GM19099 (cell line): Measurements from ENCODE around the gene CCDC57.

Source experiments
- POLR2A ChIP-seq: IDR thresholded peaks from 3 replicates; pipeline ENCODE4 v1.6.1; 2011; ENCODE audit warnings: low read depth; ENCODE audit not compliant: insufficient read length; ENCODE audit errors: extremely low read depth

Gene CCDC57

DNA sequence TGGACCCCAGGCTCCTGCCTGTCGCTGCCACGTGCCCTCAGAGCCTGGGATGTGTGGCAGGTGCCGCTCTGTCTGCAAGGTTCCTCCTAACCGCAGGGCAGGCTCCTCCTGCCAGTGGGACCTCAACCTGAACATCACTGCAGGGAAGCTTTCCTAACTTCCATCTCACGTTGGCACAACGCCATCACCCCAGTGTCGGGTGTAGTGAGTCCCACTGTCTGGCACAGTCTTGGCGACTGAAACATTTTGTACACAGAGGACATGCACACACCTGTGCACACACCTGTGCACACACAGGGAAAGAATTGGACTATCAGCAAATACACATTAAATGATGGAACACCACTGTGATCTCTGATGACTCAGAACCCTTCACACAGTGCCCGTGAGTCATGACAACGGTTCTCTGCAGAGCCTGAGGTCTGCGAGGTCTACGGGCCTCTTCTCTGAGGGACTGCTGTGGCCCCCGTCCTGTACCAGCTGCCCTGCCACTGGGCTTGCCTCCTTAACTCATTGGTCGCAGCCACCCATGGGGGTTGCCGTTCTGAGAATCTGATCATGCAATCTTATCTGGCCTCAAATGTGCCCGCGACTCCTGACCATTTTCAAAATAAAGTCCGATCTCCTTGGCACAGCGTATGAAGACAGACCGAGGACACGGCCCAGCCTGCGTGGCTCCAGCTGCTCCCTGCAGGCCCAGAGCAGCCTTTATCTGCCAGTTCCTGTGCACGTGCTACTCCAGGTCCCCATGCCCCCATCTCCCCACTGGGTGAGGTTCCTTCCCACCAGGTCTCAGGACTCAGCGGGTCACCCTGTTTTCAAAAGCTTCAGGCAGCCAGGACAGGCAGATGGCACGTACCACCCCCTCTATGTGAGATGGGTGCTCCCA lies 7.6 kb downstream of the CCDC57 start:
- no peak for TF ChIP-seq POLR2A

DNA sequence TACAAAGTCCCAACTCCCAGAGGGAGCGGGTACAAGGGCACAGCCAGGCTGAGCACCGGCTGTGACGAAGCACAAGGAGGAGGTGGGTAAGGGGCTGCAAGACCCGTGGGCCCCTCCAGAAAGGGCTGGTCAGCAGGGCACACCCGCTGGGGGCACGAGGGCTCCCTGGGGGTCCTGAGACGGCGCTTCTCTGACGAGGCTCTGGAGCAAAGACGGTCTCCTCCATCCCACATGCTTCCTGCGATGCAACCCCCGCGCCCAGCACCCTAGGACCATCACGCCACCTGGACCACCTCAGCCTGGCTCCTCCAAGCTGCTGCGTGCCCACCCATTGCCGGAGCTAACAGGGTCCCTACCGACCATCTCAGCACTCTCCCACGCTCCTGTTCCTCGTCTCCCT lies 8.7 kb downstream of the CCDC57 start:
- TF ChIP-seq POLR2A = no peak

DNA sequence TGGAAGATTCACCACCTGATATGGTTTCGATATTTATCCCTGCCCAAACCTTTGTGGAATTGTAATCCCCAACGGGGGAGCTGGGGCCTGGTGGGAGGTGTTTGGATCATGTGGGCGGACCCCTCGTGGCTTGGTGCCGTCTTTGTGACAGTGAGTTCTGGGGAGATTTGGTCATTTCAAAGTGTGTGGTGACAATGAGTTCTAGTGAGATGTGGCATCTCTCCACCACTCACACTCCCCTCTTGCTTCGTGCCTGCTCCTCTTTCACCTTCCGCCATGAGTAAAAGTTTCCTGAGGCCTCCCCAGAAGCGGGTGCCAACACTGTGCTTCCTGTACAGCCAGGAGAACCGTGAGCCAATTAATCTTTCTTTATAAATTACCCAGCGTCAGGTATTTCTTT lies 9.7 kb downstream of the CCDC57 start:
- no peak for TF ChIP-seq POLR2A

DNA sequence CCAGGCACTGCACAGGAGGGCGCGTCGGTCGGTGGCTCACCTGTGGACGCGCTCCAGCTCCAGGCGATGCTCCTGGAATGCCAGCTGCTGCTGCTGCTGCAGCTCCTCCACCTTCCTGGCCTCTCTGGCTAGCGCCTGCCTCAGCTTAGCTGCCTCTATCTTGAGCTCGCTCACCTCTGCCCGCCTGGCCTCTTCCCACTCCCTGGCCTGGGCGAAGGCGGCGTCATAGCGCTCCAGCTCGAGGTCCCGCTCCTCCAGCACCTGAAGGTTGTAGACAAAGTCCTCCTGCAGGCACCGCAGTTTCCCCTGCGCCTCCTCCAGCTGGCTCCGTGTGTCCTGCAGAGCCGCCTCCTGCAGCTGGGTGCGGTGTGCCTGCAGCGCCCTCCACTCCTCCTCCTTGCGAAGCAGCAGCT lies 11.1 kb downstream of the CCDC57 start:
- TF ChIP-seq POLR2A = no peak

DNA sequence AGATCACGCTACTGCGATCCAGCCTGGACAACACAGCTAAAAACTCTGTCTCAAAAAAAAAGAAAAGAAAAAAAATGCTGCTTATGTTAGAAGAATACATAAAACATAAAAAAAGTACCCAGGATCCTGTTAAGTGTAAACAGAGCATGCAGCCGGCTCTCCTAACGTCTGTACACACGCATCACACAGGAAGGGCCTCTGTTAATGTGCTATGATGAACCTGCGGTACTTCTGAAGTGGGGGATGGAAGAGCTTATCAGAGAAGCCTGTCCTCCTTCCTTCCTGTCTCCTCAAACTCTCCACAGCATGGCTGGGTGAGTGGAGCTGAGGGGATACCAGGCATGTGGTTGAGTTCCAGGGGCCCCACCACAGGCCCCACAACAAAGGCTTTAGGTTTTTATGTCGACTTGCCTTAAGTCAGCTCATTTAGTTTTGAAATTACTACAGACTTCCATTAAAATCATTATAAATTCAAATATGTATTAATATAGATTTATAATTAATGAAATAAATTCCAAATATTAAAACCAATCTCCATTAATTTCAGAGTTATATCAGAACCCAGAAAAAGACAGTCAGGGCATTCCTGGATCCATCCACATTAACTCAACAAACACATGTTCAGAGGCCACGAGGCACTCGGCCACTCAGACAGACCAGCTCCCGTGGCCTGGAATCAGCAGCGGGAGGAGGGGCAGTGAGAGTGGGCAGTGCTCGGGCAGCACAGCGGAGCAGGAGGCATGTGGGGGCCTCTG lies 11.7 kb downstream of the CCDC57 start:
- TF ChIP-seq POLR2A = no peak

DNA sequence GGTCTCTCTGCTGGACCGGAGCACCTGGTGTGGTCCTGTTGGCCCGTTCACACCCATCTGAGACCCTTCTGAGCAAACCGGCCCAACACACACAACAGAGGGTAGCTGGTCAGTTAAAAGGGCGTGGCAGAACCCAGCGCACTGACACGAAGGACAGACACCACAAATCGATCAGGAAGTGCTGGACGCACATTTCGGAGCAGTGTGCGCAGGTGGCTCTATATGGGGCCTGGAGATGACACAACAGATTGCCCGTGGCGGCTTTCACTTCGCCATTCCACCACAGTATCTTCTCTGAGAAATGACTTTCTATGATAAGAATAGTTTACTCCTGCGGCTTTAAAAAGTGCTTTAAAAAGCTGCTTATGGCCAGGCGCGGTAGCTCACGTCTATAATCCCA lies 12.5 kb downstream of the CCDC57 start:
- TF ChIP-seq POLR2A = no peak

DNA sequence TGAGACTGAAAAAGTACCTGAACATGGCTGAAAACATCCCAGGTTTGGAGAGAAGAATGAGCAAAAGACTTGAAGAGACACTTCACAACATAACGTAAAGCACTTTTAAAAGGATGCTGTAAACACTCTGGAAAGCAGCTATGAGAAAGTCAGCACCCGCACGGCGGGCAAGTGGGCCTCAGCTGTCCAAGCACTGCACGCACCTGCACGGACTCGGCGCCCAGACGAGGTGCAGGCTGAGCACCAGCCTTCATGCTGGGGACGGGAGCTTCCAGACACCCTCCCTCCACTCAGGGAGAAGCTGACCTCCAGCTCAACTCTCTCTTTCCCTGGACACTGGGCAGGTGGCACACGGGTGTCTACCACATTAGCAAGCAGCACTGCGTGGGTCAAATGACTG lies 13.1 kb downstream of the CCDC57 start:
- TF ChIP-seq POLR2A = no peak

DNA sequence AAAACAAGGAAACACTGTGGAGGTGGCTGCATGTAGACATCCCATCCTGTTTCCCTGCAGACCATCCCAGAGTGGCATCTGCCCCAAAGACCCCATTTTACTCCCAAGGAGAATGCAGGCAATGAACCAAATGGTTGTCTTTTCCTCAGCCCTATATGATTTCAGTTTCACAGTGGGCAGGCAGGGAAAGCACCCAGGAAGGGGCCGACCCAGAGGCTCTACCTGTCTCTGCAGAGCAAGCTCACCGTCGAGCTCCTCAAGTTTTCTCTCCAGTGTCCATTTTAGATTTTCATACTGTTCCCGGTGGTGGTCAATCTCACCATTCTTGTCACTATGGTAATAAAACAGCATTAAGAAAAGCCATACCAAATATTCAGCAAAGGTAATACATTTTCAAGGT lies 14.6 kb downstream of the CCDC57 start:
- TF ChIP-seq POLR2A = no peak

DNA sequence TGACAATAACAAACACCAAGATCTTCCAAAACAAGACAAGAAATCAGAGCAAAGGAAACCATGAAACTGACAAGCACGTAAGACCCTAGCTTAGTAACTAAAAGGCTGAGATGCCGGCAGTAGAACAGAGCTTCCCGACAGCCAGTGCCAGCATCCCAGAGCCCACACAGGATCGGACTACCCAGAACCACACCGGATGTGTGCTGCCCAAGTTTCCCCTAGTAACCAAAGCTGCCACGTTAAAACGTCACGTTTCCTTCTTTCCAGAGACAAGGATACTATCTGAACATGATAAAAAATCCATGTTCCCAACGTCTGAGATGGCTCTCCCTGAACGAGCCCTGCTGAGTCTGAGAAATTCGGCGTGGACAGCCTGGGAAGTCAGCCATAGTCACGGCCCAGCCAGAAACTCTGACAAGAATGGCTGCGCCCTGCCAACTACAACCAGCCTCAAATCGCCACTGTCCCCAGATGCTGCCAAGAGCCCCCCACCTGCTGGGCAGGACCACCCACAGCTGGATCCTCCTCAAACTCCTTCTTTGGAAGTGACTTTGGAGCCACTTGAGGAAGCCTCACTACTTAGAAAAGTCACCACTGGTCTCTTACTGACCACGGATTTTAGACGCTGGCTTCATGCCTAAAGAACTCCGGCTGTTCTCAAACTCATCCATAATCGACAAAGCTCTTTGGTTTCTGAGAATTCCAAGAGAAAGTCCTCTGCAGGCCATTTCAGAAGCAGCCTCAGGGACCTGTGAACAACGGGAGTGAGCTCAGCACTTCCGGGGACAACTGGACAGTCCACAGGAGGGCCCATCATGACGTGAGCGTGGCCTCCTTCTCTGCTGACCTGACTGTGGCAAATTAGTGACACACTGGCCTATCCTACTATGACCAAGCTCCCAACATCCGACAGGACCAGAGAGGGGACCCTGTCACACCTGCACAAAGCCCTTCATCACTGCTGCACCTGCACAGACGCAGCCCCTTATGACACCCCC lies 16.7 kb downstream of the CCDC57 start:
- TF ChIP-seq POLR2A = no peak

DNA sequence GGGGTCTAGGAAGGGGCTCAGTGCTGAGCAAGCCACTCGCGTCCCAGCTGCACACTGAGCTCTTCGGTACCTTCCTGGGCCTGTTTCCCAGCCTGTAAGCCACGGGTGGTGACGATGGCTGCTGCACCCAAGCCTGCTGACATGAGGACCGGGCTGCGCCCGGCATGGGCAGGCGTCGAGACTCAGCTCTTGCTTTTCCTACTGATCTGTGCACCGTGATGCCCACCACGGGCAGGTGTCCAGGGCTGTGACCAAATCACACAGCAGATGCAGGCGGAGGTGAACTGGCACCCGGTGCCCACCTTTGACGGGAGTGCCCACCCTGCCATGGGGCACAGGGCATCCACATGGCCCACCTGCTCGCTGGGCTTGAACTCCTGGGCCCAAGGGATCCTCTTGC lies 17.9 kb downstream of the CCDC57 start:
- TF ChIP-seq POLR2A = no peak

DNA sequence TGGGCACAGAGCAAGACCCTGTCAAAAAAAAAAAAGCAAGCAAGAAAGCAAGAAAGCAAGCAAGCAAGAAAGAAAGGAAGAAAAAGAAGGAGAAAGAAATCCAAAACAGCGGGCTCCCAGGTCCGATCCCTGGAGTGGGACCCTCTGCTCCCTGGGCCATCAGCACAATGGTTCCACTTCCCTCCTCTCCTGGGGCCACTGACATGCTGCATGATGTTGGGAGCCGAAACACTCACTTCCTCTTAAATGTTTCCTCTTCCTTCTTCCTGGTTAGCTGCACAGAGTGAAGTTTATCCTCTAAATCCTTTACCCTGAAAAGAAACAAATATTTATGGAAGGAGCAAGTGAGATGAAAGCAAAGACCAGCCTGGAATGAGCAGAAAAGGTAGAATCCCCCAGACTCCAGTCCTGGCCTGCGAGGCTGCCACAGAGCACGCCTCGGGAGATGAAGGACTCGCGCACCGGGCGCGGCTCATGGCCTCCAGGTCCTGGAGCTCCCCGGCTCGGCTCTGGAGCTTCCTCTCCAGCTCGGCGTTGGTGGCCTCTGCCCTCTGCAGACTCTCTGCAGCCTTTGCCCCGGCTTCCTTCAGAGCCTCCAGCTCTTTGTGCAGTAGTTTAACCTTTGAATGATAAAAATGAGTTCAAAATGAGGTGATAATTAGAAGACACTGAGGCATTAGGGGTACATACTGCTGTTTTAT lies 19.0 kb downstream of the CCDC57 start:
- no peak for TF ChIP-seq POLR2A

DNA sequence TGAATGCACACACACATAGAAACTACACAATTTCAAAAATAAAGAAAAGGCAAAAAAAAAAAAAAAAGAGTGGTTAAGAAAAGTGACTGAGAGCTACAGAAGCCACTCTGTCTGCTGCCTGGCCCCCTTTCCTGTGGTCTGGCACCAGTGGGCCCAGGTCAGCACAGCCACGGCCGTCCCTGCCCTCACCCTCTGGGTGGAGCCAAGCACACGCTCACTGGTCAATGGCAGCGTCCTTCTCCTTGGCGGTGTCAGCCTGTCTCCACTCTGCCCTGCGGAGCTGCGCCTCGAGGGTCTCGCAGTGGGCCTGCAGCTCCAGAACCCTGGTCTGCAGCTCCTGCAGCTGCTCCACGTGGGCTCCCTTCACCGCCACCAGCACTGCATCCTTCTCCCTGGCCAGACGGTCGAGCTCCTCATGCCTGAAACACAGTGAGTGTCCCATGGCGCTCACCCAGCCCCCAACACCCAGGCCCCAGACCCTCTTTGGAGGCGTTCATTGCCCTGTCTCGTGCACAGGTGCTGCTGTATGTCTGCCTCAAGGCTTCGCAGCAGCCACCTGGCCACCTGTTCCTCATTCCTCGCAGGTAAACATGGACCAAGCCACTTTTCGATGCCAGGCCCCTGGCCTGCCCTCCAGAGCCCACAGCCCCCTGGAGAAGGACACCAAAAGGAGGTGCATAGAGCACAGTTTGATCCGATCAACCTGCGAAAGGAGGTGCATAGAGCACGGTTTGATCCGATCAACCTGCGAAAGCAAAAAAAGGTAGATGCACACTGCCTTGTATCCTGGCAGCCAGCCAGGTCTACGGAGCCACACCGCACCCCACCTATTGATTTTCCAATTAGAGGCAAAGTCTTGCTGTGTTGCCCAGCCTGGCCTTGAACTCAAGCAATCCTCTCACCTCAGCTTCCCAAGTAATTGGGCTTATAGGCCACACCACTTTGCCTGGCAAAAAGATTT lies 24.4 kb downstream of the CCDC57 start:
- TF ChIP-seq POLR2A = no peak

DNA sequence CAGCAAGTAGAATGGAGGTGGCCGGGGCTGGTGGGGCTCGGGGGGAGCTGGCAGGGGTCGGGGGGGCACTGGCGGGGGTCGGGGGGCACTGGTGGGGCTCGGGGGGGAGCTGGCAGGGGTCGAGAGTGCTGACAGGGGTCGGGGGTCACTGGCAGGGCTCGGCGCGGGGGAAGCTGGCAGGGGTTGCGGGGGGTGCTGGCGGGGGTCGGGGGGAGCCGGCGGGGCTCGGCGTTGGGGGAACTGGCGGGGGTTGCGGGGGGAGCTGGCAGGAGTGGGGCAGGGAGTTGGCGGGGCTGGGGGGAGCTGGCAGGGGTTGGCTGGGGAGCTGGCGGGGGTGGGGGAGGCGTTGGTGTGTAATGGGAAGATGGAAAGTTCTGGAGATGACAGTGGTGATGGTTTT lies 25.1 kb downstream of the CCDC57 start:
- TF ChIP-seq POLR2A = no peak

DNA sequence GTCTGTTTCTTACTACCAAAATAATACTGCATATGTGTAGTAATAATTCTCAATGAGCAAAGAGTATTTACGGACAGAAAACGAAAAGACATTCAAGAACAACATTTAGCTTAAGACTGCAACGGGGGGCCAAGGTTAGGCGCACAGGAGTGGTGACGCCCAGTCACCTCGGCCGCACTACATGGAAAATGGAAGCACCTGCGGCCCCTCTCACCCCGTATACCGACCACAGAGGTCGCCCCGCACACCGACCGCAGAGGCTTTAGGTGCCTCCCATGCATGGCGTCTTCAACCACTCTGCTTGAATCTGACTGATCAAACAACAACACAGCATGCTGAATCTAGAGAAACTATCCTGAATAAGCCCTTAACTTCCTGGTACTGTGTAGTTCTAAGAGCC lies 26.4 kb downstream of the CCDC57 start:
- no peak for TF ChIP-seq POLR2A

DNA sequence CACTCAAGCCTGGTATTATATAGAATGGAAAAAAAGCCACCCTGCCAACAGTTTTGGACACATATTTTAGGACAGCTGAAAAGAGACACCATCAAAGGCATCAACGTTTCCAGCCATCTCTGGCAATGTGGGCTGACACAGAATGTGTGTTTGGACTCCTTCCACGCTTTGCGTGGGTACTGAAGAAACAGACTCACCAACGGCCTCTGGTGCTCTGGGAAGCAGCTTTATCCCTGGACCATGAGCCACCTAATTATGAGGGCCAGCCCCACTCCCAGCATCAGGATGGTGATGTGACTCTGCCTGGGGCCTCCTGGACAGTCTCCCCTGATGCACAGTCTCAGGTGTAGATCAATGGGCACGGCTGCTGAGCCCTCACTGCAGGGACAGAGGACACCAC lies 27.9 kb downstream of the CCDC57 start:
- TF ChIP-seq POLR2A = no peak
